Subcutaneous adipose tissue (tissue), 4 donors: ENCODE results near the gene CDCA8. TPM values are rescaled to one million over a fixed set of nuclear protein-coding genes. Genes with fewer than 3 reads are reported as not detected.

Experiments used
- total RNA-seq, 4 donors: library from RNA; depleted of rRNA; stranded (reverse); fragments of >200 nt; gene quantifications; one replicate each; pipeline ENCODE4 v1.1.0, GENCODE V29; 2016
- TF ChIP-seq, protein P1 (sequence below): fragments of 450-650 bp; IDR thresholded peaks from one replicate; pipeline ENCODE4 v1.5.1; 2016; ENCODE audit warnings: low read depth, mild to moderate bottlenecking, control low read depth, antibody characterized with exemption, moderate library complexity

The CDCA8 gene
- total RNA-seq, 4 donors from 2014 or later = 0.57 to 1.3 (median 0.89) TPM

- TF ChIP-seq, protein P1, sequence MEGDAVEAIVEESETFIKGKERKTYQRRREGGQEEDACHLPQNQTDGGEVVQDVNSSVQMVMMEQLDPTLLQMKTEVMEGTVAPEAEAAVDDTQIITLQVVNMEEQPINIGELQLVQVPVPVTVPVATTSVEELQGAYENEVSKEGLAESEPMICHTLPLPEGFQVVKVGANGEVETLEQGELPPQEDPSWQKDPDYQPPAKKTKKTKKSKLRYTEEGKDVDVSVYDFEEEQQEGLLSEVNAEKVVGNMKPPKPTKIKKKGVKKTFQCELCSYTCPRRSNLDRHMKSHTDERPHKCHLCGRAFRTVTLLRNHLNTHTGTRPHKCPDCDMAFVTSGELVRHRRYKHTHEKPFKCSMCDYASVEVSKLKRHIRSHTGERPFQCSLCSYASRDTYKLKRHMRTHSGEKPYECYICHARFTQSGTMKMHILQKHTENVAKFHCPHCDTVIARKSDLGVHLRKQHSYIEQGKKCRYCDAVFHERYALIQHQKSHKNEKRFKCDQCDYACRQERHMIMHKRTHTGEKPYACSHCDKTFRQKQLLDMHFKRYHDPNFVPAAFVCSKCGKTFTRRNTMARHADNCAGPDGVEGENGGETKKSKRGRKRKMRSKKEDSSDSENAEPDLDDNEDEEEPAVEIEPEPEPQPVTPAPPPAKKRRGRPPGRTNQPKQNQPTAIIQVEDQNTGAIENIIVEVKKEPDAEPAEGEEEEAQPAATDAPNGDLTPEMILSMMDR = no peak
Observed at GRCh38 chr1:37726751-37727585, 34.7 kb downstream of the CDCA8 start.

- TF ChIP-seq, protein P1 = no peak
Observed at GRCh38 chr1:37728416-37728815, 36.1 kb downstream of the CDCA8 start.

GRCh38 chr1:37730376-37730775 lies 38.1 kb downstream of the CDCA8 start:
- TF ChIP-seq, protein P1 = no peak

DNA sequence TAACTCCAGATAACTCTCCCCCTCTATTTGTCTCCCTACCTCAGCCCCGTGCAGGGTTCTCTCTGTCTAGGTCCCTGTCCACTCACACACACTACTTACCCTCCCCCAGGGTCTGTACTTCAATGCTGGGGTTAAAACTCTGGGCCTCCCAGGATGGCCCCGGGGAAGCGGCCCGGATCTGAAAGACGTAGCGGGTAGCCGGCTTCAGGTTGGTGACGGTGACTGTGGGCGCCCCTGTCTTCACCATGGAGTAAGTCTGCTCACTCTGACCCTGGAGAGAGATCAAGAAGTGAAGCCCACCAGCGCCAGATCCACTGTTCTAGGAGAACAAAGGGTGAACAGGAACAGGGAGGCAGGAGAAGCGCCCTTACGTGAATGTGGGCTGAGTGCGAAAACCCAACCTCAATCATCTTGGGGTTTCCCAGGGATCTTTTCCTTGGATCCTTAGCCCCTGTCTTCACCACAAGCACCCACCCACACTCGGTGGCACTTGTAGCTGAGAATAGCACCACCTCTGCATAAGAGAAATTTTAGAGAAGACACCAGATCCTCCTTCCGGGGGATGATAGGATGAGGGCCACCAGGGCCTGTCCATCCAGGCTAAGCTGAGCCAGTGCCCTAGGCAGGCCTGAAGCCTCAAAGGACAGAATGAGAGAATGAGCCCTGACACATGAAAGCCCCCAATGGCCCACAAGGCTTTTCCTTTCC lies 39.1 kb downstream of the CDCA8 start:
- TF ChIP-seq, protein P1 = no peak

DNA sequence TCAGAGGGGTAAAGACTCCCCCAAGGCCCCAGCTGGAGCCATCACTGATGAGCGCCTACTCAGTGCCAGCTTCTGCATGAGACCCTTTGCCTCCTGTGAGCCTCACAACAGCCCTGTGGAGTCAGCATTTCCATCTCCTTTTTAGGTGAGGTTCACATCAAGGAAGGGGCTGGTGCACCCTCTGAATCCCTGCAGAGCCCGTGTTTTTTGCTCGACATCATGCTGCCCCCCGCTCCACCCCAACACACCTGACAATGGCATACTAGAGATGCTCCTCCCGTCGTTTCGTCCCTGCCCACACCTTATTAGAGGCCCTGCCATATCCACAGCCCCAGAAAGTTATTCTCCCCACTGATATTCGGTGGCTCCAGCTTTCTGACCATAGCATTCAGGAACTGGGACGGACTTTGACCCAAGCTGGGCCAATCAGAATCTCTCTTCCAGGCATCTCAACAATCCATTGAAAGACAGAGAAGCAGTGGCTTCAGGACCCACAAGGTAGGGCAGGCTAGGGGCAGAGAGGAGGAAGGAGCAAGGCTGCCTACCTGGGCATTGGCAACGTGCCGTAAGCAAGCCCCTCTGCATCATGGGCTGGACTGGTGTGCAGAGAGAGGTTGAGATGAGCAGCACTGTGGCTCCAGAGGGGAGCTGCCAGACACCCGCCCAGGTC lies 39.9 kb downstream of the CDCA8 start:
- TF ChIP-seq, protein P1 = no peak

GRCh38 chr1:37734629-37735591 lies 42.6 kb downstream of the CDCA8 start:
- TF ChIP-seq, protein P1 = no peak
